PFSK-1 (cell line): ENCODE measurements around the gene CYFIP2.

ENCODE experiments used
- FOXP2 ChIP-seq: optimal IDR thresholded peaks from 2 replicates; pipeline ENCODE3; 2011; ENCODE audit warnings: borderline replicate concordance, control low read depth, inconsistent platforms; ENCODE audit not compliant: insufficient read depth; ENCODE audit errors: extremely low read length, extremely low read depth
- POLR2AphosphoS5 ChIP-seq: IDR thresholded peaks from 2 replicates; pipeline ENCODE4 v1.6.1; 2012; ENCODE audit warnings: low read depth, mild to moderate bottlenecking, control low read depth, low read length, moderate library complexity
- SIN3A ChIP-seq: IDR thresholded peaks from 2 replicates; pipeline ENCODE4 v1.6.1; 2012; ENCODE audit warnings: mild to moderate bottlenecking, low read length, moderate library complexity, borderline replicate concordance; ENCODE audit not compliant: insufficient read depth
- TAF1 ChIP-seq: IDR thresholded peaks from 2 replicates; pipeline ENCODE4 v1.6.1; 2012; ENCODE audit warnings: low read length, control low read depth, borderline replicate concordance; ENCODE audit not compliant: insufficient read depth
- TF ChIP-seq, protein P1 (sequence below), 2 experiments: IDR thresholded peaks; 2 replicates each; pipeline versions ENCODE4 v1.6.1 to v1.8.0; 2011 to 2012; ENCODE audit warnings: low read depth in 2 of 2, low read length in 2 of 2, control low read depth in 1 of 2, inconsistent platforms in 1 of 2, mild to moderate bottlenecking in 1 of 2, moderate library complexity in 1 of 2; ENCODE audit not compliant: insufficient read depth in 1 of 2

CYFIP2 gene

GRCh38 chr5:157273131-157273556, 7.2 kb downstream of the CYFIP2 start:
- TF ChIP-seq POLR2AphosphoS5 (no peak), TAF1 (no peak), FOXP2 (no peak), SIN3A (no peak)
- TF ChIP-seq, protein P1, sequence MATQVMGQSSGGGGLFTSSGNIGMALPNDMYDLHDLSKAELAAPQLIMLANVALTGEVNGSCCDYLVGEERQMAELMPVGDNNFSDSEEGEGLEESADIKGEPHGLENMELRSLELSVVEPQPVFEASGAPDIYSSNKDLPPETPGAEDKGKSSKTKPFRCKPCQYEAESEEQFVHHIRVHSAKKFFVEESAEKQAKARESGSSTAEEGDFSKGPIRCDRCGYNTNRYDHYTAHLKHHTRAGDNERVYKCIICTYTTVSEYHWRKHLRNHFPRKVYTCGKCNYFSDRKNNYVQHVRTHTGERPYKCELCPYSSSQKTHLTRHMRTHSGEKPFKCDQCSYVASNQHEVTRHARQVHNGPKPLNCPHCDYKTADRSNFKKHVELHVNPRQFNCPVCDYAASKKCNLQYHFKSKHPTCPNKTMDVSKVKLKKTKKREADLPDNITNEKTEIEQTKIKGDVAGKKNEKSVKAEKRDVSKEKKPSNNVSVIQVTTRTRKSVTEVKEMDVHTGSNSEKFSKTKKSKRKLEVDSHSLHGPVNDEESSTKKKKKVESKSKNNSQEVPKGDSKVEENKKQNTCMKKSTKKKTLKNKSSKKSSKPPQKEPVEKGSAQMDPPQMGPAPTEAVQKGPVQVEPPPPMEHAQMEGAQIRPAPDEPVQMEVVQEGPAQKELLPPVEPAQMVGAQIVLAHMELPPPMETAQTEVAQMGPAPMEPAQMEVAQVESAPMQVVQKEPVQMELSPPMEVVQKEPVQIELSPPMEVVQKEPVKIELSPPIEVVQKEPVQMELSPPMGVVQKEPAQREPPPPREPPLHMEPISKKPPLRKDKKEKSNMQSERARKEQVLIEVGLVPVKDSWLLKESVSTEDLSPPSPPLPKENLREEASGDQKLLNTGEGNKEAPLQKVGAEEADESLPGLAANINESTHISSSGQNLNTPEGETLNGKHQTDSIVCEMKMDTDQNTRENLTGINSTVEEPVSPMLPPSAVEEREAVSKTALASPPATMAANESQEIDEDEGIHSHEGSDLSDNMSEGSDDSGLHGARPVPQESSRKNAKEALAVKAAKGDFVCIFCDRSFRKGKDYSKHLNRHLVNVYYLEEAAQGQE (IDR thresholded peaks at IDR 0.05; ENCODE audit: insufficient read depth in 1 of 2, low read depth in 2 of 2, low read length in 2 of 2): no peak

GRCh38 chr5:157275403-157275802, 9.5 kb downstream of the CYFIP2 start:
- TF ChIP-seq TAF1 (no peak), POLR2AphosphoS5 (no peak), FOXP2 (no peak), SIN3A (no peak)
- TF ChIP-seq, protein P1 (IDR thresholded peaks at IDR 0.05; ENCODE audit: insufficient read depth in 1 of 2, low read depth in 2 of 2, low read length in 2 of 2): no peak

GRCh38 chr5:157278319-157279037, 12.6 kb downstream of the CYFIP2 start:
- TF ChIP-seq, protein P1 (IDR thresholded peaks at IDR 0.05; ENCODE audit: insufficient read depth in 1 of 2, low read depth in 2 of 2, low read length in 2 of 2): no peak
- no peak for TF ChIP-seq TAF1
- TF ChIP-seq POLR2AphosphoS5: no peak
- TF ChIP-seq SIN3A: no peak

DNA sequence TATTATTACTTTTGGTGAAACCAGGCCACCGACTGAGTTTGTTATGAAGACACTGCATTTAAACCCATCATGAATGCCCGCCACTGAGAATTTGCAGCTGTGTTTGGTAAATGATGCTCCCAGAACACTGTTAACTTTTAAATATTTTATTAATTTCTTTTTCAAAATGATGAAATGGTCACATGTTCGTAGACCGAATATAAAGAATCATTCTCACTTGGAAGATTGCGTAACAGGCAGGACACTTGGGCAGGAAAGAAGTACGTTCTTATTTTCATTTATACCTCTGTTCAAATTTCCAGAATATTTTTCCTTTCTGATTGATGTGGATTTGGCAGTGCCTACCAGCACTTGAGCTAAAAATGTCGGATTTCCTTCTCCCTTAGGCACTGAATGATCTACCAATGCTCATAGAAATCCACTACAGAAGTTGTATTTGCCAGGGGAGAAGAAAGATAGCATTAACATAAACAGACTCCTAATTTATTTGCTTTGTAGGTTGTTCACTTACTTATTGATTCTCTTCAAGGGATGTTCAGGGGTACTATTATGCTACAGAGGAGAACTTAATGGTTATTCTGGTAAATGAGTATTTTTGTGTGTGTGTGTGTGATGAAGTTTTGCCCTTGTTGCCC, 13.8 kb downstream of the CYFIP2 start:
- no peak for TF ChIP-seq POLR2AphosphoS5
- TF ChIP-seq, protein P1 (IDR thresholded peaks at IDR 0.05; ENCODE audit: insufficient read depth in 1 of 2, low read depth in 2 of 2, low read length in 2 of 2): no peak
- no peak for TF ChIP-seq SIN3A
- no peak for TF ChIP-seq TAF1
- no peak for TF ChIP-seq FOXP2
